B cell (primary cell): ENCODE measurements around the gene PARD6G. TPM values are rescaled to one million over a fixed set of nuclear protein-coding genes. Genes with fewer than 3 reads are reported as not detected.

Experiments
- ATAC-seq: fragments of 200-7000 bp; cut with Tn5 transposase; one replicate; pipeline ENCODE4 v1.10.0; 2021; ENCODE audit warnings: low read depth, mild to moderate bottlenecking, moderate number of reproducible peaks, moderate library complexity
- CTCF ChIA-PET: fragments of 350-600 bp; sonication (Branson Sonifier 250); formaldehyde crosslinking; loops from one replicate; lab custom pipeline; 2021; ENCODE audit warnings: antibody characterized with exemption, inconsistent platforms; lab: Charles Lee
- POLR2A ChIA-PET: fragments of 350-600 bp; sonication (Branson Sonifier 250); formaldehyde crosslinking; loops from one replicate; lab custom pipeline; 2021; ENCODE audit warnings: antibody characterized with exemption; lab: Charles Lee
- DNase-seq: peaks from one replicate; pipeline ENCODE4 v3.0.0; 2013
- H2AFZ ChIP-seq: 2 replicates; pipeline ENCODE4 v1.6.1; 2012; ENCODE audit warnings: mild to moderate bottlenecking, low read depth, low read length; ENCODE audit not compliant: insufficient read depth, poor library complexity, severe bottlenecking
- H3K27ac ChIP-seq, 2 donors: 1 replicate in 1 of 2; 2 replicates in 1 of 2; pipeline ENCODE4 v1.5.1; 2012 to 2013; ENCODE audit warnings: low read length in 2 of 2, mild to moderate bottlenecking in 2 of 2, moderate library complexity in 1 of 2
- H3K27me3 ChIP-seq, 4 experiments: fragments of 200-600 bp in 1 of 4; sonication (generic) in 1 of 4; replicated peaks in 1 of 4; 1 replicate in 2 of 4; 2 replicates in 2 of 4; pipeline versions ENCODE4 v1.6.1 to v1.7.0; 2013 to 2016; ENCODE audit warnings: low read length in 3 of 4, mild to moderate bottlenecking in 2 of 4, mixed read lengths in 1 of 4, moderate library complexity in 1 of 4; ENCODE audit not compliant: insufficient read depth in 4 of 4, control insufficient read depth in 3 of 4; ENCODE audit errors: control extremely low read depth in 1 of 4
- H3K36me3 ChIP-seq, 2 experiments: replicated peaks in 1 of 2; 1 replicate in 1 of 2; 2 replicates in 1 of 2; pipeline versions ENCODE4 v1.6.1 to v1.7.1; 2013; ENCODE audit warnings: low read length in 1 of 2; ENCODE audit not compliant: insufficient read depth in 2 of 2, control insufficient read depth in 1 of 2; ENCODE audit errors: control extremely low read depth in 1 of 2, extremely low read depth in 1 of 2
- H3K4me1 ChIP-seq, 2 donors: fragments of 200-600 bp in 1 of 2; sonication (generic) in 1 of 2; 1 replicate in 1 of 2; 2 replicates in 1 of 2; pipeline versions ENCODE4 v1.5.1 to v1.6.1; 2013 to 2017; ENCODE audit warnings: low read length in 2 of 2; ENCODE audit not compliant: control insufficient read depth in 2 of 2, insufficient read depth in 2 of 2
- H3K4me2 ChIP-seq: replicated peaks from 2 replicates; pipeline ENCODE3; 2012; ENCODE audit warnings: mild to moderate bottlenecking, low read depth, low read length; ENCODE audit not compliant: poor library complexity, severe bottlenecking
- H3K4me3 ChIP-seq, 5 experiments: fragments of 200-600 bp in 1 of 5; sonication (generic) in 1 of 5; 1 replicate in 3 of 5; 2 replicates in 2 of 5; pipeline versions ENCODE4 v1.5.1 to v1.7.0; 2011 to 2016; ENCODE audit warnings: low read length in 4 of 5, mild to moderate bottlenecking in 4 of 5, low read depth in 2 of 5, control low read depth in 1 of 5, moderate library complexity in 1 of 5; ENCODE audit not compliant: insufficient read depth in 1 of 5; ENCODE audit errors: control extremely low read depth in 1 of 5, extremely low read depth in 1 of 5
- H3K79me2 ChIP-seq: fragments of 200-600 bp; sonication (generic); one replicate; pipeline ENCODE4 v1.6.0; 2016; ENCODE audit warnings: low read length; ENCODE audit not compliant: control insufficient read depth, insufficient read depth
- H3K9ac ChIP-seq: fragments of 200-600 bp; sonication (generic); 2 replicates; pipeline ENCODE4 v1.6.1; 2017; ENCODE audit warnings: mild to moderate bottlenecking, low read length, moderate library complexity
- H3K9me3 ChIP-seq, 3 donors: one replicate each; pipeline versions ENCODE4 v1.6.1 to v1.7.1; 2013; ENCODE audit warnings: low read length in 2 of 3; ENCODE audit not compliant: control insufficient read depth in 2 of 3, insufficient read depth in 1 of 3; ENCODE audit errors: control extremely low read depth in 1 of 3
- H4K20me1 ChIP-seq: 2 replicates; pipeline ENCODE4 v1.6.0; 2012; ENCODE audit warnings: mild to moderate bottlenecking, low read length; ENCODE audit not compliant: insufficient read depth, control insufficient read depth, poor library complexity, severe bottlenecking
- H3K27ac Mint-ChIP-seq: one replicate; pipeline ENCODE4 v1.8.0; 2021; ENCODE audit warnings: mixed read lengths
- H3K27me3 Mint-ChIP-seq: one replicate; pipeline ENCODE4 v1.8.0; 2021; ENCODE audit warnings: mixed read lengths
- H3K4me1 Mint-ChIP-seq: one replicate; pipeline ENCODE4 v1.8.0; 2021; ENCODE audit warnings: mixed read lengths
- H3K4me3 Mint-ChIP-seq: one replicate; pipeline ENCODE4 v1.8.0; 2021; ENCODE audit warnings: mixed read lengths
- H3K9me3 Mint-ChIP-seq: one replicate; pipeline ENCODE4 v1.8.0; 2022; ENCODE audit warnings: mixed read lengths; ENCODE audit not compliant: insufficient read depth
- CTCF ChIP-seq: fragments of 200-600 bp; IDR thresholded peaks from one replicate; pipeline ENCODE4 v1.8.0; 2022; ENCODE audit warnings: antibody characterized with exemption, mild to moderate bottlenecking
- EZH2 ChIP-seq: IDR thresholded peaks from 2 replicates; pipeline ENCODE4 v1.6.1; 2012; ENCODE audit warnings: borderline replicate concordance, low read depth, mild to moderate bottlenecking, moderate library complexity, low read length; ENCODE audit not compliant: insufficient read depth, poor library complexity, severe bottlenecking
- WGBS: methylation state at CpG from one replicate; pipeline ENCODE4 v1.1.5; 2013; ENCODE audit warnings: missing lambda C conversion rate; ENCODE audit not compliant: insufficient coverage; 5-methylcytosine and 5-hydroxymethylcytosine counted together
- intact Hi-C: fragments of 100-400 bp; cut with micrococcal nuclease; formaldehyde crosslinking; loops from one replicate; pipeline ENCODE4 v1.10.0; 2022
- polyA plus RNA-seq: library from polyadenylated mRNA; depleted of rRNA; stranded (reverse); fragments of >200 nt; gene quantifications from 2 replicates; pipeline ENCODE4 v1.2.3, GENCODE V29; 2012
- total RNA-seq, 2 donors: library from RNA; stranded (reverse); fragments of 120-200 nt in 1 of 2; gene quantifications; 1 replicate in 1 of 2; 2 replicates in 1 of 2; pipeline versions ENCODE4 v1.2.3 to v1.2.4, GENCODE V29; 2013 to 2022

The PARD6G gene
- total and polyA plus RNA-seq, 2 donors (not counting 1 experiment from before 2014, with no cell fraction given) = not detected

- no peak overlapping the region for H3K4me3 ChIP-seq
- Mint-ChIP-seq H3K4me3 (no peak overlapping the region), H3K27ac (no peak overlapping the region), H3K9me3 (no peaks in the 10 kb centered on the region), H3K4me1 (peaks cover 3% of the 10 kb centered on the region), H3K27me3 (peaks cover 23% of the 10 kb centered on the region)
- peaks cover 0 to 11% (median 0%) of the 10 kb centered on the region in 3 donors for H3K9me3 ChIP-seq
- no peak overlapping the region for H3K9ac ChIP-seq
- intact Hi-C loops = no loop called here
- no peaks in the 10 kb centered on the region for H3K79me2 ChIP-seq
- DNase-seq = no peak
- no peak overlapping the region for H3K4me2 ChIP-seq
- ATAC-seq = no peak
- TF ChIP-seq EZH2 (no peak), CTCF (no peak)
- peaks cover 0 to under 1% of the 10 kb centered on the region in 2 donors for H3K4me1 ChIP-seq
- WGBS = 96% methylated on average over 3 of the region's 6 CpGs
- H4K20me1 ChIP-seq = no peaks in the 10 kb centered on the region
- no peaks in the 10 kb centered on the region for H3K36me3 ChIP-seq
- H2AFZ ChIP-seq = no peak overlapping the region
- ChIA-PET POLR2A (no interaction called here), CTCF (no interaction called here)
- H3K27ac ChIP-seq = no peak overlapping the region
- peaks cover 0 to 4% (median 2%) of the 10 kb centered on the region in 4 experiments for H3K27me3 ChIP-seq
These were observed 4.8 kb upstream of the PARD6G start for GRCh38 chr18:80252136-80252535.

DNA sequence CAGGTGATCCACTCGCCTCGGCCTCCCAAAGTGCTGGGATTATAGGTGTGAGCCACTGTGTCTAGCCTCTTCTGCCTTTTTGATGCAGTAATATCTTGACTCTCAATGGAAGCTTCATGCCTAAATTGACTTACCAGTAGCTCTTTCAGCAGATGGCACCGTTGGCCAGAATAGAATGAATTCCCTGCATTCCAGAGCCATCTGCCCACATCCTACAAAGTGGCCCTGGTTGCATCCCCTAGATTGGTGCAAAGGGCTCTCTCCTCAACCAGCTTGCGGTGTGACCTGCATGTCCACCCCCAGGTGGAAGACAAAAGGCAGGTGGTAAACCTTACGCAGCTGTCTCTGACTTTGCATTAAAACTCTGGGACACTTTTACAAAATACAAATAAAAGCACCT, 4.4 kb upstream of the PARD6G start:
- peaks cover 0 to 7% (median 2%) of the 10 kb centered on the region in 4 experiments for H3K27me3 ChIP-seq
- H3K27me3 Mint-ChIP-seq = peaks cover 18% of the 10 kb centered on the region
- H3K9ac ChIP-seq = no peak overlapping the region
- H2AFZ ChIP-seq = no peak overlapping the region
- ATAC-seq (no peak), DNase-seq (no peak)
- WGBS = 98% methylated on average over 5 of the region's 5 CpGs
- H3K4me1 Mint-ChIP-seq = peaks cover 3% of the 10 kb centered on the region
- H4K20me1 ChIP-seq = no peaks in the 10 kb centered on the region
- no peak overlapping the region for H3K4me3 Mint-ChIP-seq
- peaks cover 0 to 11% (median 0%) of the 10 kb centered on the region in 3 donors for H3K9me3 ChIP-seq
- no peak overlapping the region for H3K27ac Mint-ChIP-seq
- no peak overlapping the region for H3K4me3 ChIP-seq
- ChIA-PET CTCF (no interaction called here), POLR2A (no interaction called here)
- no peak for TF ChIP-seq EZH2
- TF ChIP-seq CTCF = no peak
- intact Hi-C loops = no loop called here
- peaks cover 1 to 4% of the 10 kb centered on the region in 2 donors for H3K4me1 ChIP-seq
- no peak overlapping the region for H3K4me2 ChIP-seq
- H3K9me3 Mint-ChIP-seq = no peaks in the 10 kb centered on the region
- no peak overlapping the region for H3K27ac ChIP-seq
- H3K79me2 ChIP-seq = no peaks in the 10 kb centered on the region
- H3K36me3 ChIP-seq = no peaks in the 10 kb centered on the region
